ENCODE measurements around the gene SOX8.

GRCh38 chr16:1020091-1020399 is 38.5 kb downstream of the SOX8 start:
- TF ChIP-seq FOXM1 (IDR thresholded peaks at IDR 0.05; ENCODE audit: borderline replicate concordance) (no peak), SUZ12 (IDR thresholded peaks at IDR 0.05) (no peak)
